Measurements from ENCODE around the gene STK11. TPM values are rescaled to one million over a fixed set of nuclear protein-coding genes. Genes with fewer than 3 reads are reported as not detected.

The STK11 gene
- total RNA-seq, 1 experiment from 2014 or later: 71.6 TPM

DNA sequence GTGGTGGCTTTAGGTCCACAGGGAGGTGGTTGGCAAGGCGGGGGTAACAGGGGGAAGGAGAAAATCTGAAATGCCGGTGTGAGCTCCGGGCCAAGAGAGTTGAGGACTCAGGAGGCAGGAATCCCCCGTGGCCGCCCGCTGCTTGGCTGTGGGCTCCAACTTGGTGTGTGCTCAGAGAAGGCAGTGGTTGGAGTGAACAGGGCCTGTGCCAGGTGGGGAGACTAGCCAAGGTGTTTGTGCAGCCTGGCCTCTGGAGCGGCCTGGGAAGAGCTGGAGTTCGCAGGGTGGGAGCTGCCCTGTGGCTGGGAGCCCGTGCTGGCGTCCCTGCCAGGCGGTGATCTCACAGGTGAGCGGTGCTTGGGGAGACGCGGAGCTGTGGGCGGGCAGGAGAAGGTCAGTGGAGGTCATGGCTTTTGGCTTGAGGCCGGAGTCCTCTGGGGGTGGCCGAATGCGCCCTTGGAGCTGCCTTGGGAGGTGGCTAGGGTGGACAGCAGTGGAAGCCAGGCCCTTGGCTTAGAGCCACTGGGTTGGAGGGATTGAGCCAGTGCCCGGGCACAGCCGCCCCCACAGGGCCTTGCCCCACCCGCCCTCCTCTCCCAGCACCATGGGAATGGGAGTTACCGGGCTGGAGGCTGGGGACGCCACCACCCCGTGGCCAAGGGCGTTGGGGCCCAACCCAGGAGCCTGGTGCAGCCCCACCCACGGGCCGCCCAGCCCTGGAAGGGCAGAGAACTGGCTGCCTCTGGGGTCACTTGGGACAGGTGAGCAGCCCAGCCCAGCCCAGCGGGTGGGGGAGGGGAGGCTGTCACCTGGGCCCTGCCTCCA, 56.4 kb downstream of the STK11 start:
- peak; percentile 78 for DNase-seq (ENCODE audit: low read depth)

- no peak for DNase-seq (ENCODE audit: low read depth)
Measured at GRCh38 chr19:1262623-1263123, 57.1 kb downstream of the STK11 start.

DNA sequence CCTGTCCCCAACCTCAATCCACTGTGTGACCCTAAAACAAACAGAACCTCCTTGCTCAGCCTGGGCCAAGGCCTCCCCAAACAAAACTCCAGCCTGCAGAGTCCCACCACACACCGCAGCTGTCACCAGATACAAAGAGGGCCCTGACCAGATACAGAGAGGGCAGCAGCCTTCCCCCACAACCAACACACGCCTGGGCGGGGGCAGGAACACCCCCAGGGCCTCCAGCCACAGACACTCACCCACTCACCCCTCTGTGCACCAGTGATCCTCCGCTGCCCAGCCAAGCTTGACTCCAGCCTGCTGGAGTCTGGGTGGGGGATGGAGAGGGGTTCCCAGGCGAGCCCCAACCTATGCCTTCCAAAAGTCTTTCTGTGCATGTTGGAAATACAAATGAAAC, 57.6 kb downstream of the STK11 start:
- no peak for DNase-seq (ENCODE audit: low read depth)

- DNase-seq (ENCODE audit: low read depth): peak; percentile 95
Measured at GRCh38 chr19:1264801-1265614, 59.4 kb downstream of the STK11 start.

DNA sequence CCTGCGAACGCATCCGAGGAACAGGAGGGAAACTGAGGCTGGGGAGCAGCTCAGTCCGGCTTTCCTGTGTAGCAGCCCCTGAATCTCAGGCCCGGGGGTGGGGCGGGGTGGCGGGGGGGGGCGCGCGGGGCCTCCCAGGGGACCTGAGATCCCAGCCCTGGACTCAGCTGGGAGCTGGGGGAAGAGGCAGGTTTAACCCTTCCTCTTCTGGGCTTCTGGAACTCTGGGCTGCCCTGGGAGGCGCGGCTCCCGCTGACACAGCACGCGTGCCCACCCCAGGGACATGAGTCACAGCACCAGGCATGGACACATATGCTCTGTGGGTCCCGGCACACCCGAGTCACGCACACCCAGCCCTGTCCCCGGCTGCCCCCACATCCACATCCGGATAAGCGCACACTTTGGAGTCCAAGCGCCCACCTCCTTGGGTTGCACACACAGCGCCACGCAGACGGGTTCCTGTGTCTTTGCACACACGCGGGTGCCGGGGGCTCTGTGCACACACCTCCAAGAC, 60.1 kb downstream of the STK11 start:
- peak; percentile 88 for DNase-seq (ENCODE audit: low read depth)

GRCh38 chr19:1266129-1266915, 60.7 kb downstream of the STK11 start:
- peak; percentile 89 for DNase-seq (ENCODE audit: low read depth)

DNA sequence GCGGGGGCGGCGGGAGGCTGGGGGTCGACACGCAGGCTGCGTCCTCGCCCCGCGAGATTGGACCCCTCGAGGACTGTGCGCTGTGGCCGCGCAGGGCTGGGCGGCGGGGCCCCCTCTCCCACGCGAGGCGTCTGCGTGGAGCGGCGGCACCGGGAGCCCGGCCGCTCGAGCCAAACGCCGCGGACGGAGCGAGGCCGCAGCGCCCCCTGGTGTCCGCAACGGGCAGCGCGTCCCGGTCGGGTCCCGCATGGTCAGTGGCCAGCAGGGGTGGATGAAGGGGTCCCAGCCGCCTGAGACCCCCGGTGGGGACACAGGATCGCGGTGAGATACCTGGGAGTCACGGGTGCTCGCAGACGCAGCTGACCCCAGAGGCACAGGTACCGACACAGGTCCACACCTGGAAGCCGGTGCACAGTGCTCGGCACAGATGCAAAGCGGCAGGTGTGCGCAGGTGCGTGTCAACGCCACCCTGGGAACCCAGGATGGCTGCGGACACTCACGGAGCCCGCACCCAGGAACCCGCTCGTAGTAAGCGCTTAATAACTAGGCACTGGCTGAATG, 61.4 kb downstream of the STK11 start:
- peak; percentile 51 for DNase-seq (ENCODE audit: low read depth)

GRCh38 chr19:1267477-1268225, 62.1 kb downstream of the STK11 start:
- DNase-seq (ENCODE audit: low read depth): no peak

DNA sequence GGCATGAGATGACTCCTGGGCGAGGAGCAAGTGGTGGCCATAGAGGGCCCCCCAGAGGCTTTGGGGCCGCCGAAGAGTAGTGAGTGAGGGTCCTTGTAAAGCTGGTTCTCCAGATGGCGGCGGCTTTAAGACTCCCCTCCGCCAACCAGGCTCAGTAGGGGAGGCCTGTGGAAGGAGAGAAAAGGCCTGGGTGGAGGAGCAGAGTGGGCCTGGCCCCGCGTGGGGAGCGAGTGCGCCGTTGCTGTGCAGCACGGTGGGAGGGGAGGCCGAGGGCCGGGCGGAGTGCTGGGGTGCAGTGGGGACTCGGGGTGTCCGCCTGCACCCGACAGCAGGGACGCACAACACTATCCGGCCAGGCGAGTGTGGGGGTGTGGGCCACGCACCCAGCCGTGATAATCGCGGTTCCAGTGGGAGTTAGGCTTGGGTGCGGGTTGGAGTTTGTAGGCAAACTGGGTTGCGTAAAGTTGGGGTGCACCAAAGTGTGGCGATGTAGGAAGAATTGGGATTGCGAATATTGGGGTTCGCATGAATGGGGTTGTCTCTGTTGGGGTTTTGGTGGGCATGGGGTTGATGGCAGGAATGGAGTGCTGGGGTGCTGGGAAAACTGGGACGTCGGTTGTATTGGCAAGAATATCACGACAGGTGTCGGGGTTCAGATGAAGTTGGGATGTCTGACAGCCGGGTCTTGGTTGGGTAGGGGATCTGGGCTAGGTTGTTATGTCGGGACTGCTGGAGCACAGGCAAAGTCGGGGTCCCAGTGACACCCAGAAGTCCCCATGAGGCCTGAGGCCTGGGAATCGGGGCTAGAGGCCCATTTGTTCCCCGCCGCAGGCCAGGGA, 62.9 kb downstream of the STK11 start:
- DNase-seq (ENCODE audit: low read depth): no peak

DNA sequence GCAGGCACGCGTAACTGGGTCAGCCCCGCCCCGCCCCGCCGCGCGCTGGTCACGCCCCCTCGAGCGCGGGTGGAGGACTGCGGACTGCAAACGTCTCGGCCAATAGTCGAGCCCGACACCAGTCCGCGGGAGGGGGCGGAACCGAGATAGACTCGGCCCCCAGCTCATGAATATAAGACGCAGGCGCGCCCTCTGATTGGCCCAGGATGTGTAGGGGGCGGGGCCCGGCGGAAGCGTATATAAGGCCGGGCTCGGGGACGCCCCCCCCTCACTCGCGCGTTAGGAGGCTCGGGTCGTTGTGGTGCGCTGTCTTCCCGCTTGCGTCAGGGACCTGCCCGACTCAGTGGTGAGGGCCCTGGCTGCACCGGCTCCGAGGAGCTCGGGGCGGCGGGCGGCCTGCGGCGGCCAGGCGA, 63.5 kb downstream of the STK11 start, which contains the start of gene CIRBP:
Gene CIRBP (plus strand): TSS at position 268 of the 413 bp plus-strand sequence. CDS start 1,602 bp downstream, outside the sequence.
- DNase-seq (ENCODE audit: low read depth): peak; percentile 99

- DNase-seq (ENCODE audit: low read depth): peak; percentile 90
Measured at GRCh38 chr19:1269478-1270212, 64.1 kb downstream of the STK11 start.

DNA sequence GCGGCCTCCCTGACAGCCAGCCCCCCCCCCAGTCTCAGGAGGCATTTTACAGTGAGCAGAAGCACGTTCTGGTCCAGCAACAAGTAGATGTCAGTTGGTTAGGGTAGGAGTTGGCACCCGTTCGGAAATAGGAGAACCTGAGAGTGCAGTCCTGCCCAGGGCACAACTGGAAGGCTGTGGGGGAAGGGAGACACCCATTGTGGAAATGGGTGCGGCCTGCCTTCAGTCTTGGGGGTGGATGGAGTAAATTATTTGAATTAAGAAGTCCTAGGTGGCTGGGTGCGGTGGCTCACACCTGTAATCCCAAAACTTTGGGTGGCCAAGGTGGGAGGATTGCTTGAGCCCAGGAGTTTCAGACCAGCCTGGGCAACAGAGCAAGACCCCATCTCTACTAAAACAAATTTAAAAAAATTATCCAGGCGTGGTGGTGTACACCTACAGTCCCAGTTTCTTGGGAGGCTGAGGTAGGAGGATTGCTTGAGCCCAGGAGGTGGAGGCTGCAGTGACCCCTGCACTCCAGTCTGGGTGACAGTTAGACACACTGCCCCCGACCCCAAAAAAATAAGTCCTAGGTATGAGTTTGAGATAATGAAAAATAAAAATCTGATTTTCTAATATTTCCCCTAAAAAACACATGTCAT, 64.8 kb downstream of the STK11 start:
- DNase-seq (ENCODE audit: low read depth): no peak

- DNase-seq (ENCODE audit: low read depth): no peak
Measured at GRCh38 chr19:1270854-1271527, 65.4 kb downstream of the STK11 start.

DNA sequence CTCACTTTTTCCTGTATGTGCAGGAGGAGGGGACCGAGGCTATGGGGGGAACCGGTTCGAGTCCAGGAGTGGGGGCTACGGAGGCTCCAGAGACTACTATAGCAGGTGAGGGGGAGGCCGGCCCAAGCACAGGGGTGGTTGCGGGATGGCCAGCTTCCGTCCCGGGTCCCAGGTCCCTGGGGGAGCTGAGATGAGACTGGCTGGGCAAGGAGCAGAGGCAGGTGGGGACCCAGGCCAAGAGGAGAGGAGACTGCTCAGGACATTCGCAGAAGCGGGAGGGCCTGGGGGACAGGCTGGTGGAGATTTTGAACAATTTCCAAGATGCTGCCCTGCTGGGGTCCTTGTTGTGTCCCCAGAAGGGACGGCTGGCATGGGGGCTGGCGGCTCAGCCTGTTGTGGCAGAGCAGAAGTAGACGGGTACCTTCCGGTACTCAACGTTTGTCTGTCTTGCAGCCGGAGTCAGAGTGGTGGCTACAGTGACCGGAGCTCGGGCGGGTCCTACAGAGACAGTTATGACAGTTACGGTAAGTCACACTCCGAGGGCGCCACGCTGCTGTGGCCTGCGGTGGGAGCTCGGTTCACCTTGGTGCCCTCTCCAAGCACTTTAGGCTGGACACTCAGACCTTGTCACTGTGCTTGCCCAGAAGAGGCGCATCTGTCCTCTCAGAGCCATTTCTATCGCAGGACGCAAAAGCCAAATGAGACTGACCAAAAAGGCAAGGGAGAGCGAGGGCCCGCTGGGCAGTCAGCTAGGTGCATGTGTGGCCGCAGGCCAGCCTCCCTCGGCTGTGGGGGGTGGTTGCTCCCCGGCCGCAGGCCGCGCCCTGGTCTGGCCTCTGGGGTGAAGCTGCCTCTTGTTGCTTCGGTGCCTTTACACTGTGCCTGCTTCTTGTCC, 66.2 kb downstream of the STK11 start:
- DNase-seq (ENCODE audit: low read depth): no peak

DNA sequence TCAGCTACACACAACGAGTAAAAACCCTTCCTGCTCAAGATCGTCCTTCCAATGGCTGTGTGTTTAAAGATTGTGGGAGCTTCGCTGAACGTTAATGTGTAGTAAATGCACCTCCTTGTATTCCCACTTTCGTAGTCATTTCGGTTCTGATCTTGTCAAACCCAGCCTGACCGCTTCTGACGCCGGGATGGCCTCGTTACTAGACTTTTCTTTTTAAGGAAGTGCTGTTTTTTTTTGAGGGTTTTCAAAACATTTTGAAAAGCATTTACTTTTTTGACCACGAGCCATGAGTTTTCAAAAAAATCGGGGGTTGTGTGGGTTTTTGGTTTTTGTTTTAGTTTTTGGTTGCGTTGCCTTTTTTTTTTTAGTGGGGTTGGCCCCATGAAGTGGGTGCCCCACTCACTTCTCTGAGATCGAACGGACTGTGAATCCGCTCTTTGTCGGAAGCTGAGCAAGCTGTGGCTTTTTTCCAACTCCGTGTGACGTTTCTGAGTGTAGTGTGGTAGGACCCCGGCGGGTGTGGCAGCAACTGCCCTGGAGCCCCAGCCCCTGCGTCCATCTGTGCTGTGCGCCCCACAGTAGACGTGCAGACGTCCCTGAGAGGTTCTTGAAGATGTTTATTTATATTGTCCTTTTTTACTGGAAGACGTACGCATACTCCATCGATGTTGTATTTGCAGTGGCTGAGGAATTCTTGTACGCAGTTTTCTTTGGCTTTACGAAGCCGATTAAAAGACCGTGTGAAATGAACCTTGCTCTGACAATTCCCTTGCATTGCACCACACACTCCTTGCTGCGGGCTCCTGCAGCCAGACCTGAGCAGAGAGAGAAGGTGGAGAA, 67.1 kb downstream of the STK11 start:
- DNase-seq (ENCODE audit: low read depth): no peak

All from M059J (cell line).